ENCODE results near the gene USB1.

Gene USB1

DNA sequence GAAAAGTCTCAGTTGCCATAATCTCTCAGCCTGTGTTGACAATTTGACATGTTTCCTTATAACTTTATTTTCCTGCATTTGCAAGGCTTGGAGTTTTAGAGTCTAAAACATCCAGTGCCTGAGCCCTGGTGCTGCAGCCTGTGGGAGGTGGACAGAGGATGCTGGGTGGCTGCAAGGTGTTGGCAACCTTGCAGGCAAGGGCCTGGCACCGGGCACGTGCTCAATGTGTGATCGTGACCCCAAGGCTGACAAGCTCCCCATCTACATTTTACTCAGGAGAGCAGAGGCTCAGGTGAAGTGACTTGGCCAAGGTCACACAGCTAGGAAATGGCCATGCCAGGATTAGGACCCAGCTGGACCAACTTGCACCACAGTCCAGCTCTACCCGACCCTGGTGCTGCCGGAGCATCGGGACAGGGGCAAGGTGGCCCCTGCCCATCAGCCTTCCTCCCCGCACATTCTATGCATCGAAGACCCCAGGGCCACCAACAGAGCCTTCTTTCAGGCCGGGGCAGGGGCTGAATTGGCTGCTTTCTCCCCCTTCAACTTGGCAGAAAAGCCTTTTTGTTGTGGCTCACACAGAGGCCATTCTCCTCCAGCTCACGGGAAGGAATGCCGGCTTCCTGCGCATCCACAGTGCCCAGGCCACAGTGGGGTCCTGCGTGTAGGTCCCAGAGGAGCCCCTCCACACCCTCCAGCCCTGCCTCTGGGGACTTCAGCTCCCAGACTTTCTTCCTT lies 47.5 kb downstream of the USB1 start:
- DNase-seq (ENCODE audit: low read depth in 2 of 2): no peak

DNA sequence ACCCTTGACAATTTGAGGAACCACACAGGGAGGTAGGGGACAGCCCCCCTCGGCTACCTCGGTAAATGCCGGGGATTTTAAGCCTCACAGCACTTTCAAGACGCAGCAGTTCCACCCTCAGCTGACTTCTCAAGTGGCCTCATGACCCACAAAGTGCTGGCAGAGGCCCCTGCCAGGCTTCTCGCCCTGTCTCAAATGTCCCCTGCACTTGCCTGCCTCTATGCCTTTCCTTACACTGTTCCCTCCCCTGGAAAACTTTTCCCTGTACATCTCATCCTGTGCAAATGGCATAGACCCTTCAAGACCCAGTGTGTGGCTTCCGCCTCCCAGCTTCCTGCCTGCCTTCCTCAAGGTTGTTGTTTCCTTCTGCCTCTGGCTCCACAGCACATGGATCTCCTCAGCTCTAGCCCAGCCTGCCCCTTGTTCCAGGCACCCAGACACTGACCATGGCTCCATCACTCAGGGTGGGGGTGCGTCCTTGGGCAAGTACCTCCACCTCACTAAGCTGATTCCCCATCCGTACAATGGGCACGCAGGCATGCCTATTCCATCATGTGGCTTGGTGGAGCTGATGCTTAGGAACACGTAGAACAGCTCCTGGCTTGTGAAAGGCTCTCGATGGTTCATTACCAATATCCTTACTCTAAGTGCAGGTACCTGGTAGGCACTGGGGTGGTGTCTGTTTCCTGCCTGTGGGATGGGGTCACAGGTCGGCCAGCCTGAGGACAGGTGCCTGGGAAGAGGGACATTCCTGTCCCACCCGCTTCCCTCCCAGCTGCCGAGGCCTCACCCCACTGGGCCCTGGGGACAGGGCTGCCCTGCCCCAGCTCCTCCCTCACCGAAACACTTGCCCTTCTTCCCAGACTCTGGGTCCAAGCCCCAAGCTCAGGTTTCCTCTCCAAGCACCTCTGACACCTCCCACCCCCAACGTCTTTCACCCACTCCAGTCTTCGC lies 48.3 kb downstream of the USB1 start:
- no peak for DNase-seq (ENCODE audit: low read depth in 2 of 2)

DNA sequence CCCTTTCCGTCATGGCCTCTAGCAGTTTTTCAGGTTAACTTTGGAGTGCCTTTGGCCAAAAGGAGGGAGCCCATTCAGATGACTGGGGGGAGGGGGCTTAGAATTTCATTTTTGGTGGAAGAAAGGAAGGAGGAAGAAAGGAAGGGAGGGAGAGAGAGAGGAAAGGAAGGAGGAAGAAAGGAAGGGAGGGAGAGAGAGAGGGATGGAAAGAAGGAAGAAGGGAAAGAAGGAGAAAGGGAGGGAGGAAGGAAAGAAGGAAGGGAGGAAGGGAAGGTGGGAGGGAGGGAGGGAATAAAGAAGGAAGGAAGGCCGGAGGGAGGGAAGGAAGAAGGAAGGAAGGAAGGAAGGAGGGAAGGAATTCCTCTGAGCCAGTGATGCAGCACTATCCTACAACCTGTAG lies 50.1 kb downstream of the USB1 start:
- DNase-seq (ENCODE audit: low read depth in 2 of 2): no peak

DNA sequence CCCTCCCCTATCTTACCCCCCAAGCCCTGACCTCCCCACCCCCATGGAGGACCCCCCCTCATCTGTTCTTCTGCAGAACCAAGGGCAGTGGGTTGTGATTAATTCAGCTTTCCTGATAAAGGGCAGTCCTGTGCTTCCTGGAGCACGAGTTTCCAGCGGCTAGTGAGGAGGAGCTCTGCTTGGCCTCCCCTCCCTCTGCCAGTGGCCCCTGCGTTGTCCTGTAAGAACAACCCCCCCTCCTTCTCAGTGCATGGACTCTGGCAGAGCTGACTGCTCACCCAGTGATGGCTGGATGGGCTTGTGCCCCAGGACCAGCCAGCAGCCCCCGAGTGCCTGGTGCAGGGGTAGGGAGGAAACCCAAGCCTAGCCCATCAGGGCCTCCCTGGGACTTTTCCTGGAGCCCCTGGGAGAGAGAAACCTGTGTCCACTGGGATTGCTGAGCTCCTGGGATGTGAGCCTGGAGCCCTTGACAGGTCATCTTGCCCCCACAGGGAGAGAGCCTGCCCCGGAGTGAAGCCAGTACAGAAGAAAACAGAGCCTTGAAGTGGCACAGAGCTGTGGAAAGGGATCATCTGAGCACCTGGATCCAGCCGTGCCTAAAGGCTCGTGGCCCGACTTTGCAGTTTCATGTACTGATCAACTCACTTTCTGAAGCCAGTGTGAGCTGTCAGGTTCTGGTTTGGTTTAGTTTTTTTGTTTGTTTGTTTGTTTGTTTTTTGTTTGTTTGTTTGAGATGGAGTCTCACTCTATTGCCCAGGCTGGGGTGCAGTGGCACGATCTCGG lies 50.8 kb downstream of the USB1 start:
- no peak for DNase-seq (ENCODE audit: low read depth in 2 of 2)

DNA sequence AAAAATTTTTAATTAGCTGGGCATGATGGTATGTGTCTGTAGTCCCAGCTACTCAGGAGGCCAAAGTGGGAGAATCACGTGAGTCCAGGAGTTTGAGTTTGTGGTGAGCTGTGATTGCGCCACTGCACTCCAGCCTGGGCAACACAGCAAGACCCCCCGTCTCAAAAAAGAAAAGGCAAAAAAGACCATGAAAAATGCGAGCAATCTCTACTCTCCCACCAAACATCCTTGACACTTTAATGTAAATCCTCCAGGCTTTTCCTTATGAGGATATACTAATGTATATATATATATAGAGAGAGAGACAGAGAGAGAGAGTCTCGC lies 52.4 kb downstream of the USB1 start:
- no peak for DNase-seq (ENCODE audit: low read depth in 2 of 2)

DNA sequence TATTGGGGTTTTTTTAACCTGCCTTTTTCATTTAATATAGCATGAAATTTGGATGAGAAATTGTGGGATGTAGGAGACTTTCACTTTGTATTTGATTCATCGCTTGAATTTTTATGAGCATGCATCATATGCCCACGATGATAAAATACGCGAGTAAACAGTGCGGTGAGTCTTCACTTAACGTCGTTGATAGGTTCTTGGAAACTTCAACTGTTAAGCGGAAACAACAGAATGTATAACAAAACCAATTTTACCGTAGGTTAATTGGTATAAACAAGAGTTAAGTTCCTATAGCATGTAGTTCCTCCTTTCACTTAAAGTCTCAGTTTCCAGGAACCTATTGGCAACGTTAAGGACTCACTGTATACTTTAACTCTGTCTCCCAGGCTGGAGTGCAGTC lies 53.1 kb downstream of the USB1 start:
- no peak for DNase-seq (ENCODE audit: low read depth in 2 of 2)

DNA sequence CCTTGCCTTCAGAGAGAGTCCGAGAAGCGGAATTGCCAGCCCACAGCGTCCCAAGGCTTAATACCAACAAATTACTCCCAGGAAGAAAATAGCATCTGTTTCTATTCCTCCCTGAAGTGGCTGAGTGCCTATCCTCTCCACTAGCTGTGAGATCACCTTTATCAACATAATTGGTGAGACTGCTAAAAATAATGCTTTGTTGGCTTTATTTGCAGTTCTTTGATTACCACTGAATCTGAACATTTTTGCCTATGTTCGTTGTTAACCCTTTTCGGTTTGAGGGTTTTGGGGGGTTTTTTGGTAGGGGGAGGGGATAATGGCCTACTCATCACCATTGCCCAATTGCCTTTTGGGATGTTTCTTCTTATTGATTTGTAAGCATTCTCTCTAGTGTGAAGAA lies 55.4 kb downstream of the USB1 start:
- no peak for DNase-seq (ENCODE audit: low read depth in 2 of 2)

DNA sequence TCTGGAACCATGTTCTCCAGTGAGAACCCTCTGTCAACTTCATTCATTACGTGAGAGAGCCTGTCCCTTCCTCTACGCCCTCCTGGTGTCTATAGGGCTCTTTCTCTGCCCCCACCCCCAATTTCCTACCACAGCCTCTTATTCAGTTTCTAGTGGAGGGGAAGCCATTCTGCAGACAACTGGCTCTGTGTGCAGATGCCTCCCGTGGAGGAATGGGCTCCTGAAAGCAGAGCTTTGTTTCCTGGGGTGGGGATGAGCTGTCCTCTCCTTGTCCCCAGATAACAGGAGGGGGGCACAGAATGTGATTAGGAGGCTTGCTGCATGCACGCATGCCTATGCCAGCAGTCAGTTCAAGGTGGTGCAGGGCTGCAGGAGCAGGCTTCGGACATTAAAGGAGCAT lies 55.9 kb downstream of the USB1 start:
- no peak for DNase-seq (ENCODE audit: low read depth in 2 of 2)

DNA sequence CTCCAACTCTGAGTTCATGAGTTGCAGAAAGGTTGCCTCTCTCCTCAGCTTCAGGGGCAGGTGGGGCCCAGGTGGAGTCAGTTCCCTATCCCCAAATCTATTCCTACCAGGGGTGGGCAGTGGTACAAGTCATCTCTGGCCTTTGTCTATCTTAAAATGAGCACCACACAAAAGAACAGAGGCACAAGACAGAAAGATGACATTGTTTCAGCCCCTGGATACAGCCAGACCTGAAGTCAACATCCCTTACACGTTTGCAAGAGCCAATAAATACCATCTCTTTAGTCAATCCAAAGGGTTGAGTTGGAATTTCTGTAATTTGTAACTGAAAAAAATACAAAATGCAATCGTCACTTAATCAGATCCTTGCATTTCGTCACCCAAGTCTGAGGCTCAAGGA lies 56.6 kb downstream of the USB1 start:
- no peak for DNase-seq (ENCODE audit: low read depth in 2 of 2)

DNA sequence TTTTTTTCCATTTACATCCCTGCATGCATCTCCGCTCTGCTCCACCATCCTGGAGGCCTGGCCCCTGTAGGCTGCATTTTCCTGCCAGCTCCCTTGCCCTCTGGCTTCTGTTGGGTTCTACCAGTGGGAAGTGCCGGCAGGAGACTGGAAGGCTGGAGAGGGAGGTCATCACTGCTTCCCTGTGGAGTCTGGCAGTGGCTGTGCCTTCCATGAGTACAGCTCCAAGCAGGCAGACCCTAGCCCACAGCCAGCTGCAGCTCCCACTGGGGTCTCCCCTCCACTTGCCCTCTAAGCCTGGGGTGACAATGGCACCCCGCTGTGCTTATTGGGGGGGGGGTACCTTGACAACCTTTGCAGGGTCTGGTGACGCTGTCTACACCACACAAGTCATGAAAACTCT lies 61.6 kb downstream of the USB1 start:
- DNase-seq (ENCODE audit: low read depth in 2 of 2): no peak

DNA sequence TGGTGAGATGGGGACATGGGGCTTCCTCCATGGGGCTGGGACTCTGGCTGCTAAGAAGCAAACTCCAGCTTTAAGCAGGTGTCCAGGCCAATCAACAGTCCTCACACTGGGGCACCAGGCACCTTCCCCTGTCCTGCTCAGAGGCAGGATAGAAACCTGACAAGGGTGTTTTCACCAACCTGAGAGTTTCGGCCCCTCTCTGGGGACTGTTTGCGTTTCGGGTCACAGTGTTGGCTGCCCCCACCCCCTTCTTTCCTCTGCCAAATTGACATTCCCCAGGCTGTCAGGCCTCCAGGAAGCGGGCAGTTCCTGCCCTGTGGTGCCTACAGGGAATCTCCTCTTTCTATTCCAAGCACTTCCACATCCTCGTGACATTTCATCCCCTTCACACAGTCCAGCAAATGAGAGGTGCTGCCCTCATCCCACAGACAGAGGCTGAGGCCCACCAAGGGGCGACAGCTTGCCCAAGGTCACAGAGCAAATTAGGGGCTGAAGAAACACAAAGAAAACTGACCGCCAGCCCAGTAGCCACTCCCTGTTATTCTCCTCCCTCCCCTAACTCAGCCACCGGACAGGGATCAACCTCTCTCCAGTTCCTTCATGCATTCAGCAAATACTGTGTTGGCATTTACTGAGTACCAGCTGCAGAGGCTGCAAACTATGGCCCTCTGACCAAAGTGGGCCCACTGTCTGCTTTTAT lies 62.3 kb downstream of the USB1 start:
- no peak for DNase-seq (ENCODE audit: low read depth in 2 of 2)

DNA sequence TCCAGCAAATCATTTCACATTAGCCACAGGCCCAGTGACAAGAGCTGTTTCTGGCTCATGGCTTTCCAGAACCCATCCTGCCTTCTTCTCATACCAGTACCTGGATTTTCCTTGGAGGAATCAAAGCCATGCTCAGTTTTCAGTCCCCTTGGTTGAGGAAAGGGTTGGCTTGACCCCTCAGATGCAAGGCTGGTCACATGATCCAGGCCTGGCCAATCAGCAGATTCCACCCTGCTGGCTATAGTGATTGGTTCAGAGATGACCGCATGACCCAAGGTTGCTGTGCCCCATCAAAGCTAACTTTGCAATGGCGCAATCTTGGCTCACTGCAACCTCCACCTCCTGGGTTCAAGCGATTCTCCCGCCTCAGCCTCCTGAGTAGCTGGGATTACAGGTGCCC lies 69.4 kb downstream of the USB1 start:
- DNase-seq (ENCODE audit: low read depth in 2 of 2): no peak
